ENCODE results near the gene SLC9C2. TPM values are rescaled to one million over a fixed set of nuclear protein-coding genes. Genes with fewer than 3 reads are reported as not detected.

The SLC9C2 gene
- total RNA-seq, 1 donor from 2014 or later = 1.2 TPM

- H3K4me1 Mint-ChIP-seq = peaks cover 9% of the 10 kb centered on the region
- no peak overlapping the region for H3K27ac Mint-ChIP-seq
- H3K36me3 Mint-ChIP-seq = no peaks in the 10 kb centered on the region
- H3K27me3 Mint-ChIP-seq (ENCODE audit: low read depth) = no peaks in the 10 kb centered on the region
- TF ChIP-seq CTCF (IDR thresholded peaks at IDR 0.05; ENCODE audit: unreplicated experiment) = no peak
- DNase-seq (ENCODE audit: low spot score in 2 of 2, unreplicated experiment in 2 of 2) = no peak
- peaks cover 3% of the 10 kb centered on the region for H3K9me3 Mint-ChIP-seq
- no peak overlapping the region for H3K4me3 Mint-ChIP-seq
Observed at GRCh38 chr1:173508541-173508940, 94.3 kb downstream of the SLC9C2 start.

- no peaks in the 10 kb centered on the region for H3K9me3 Mint-ChIP-seq
- no peak overlapping the region for H3K27ac Mint-ChIP-seq
- no peak for DNase-seq (ENCODE audit: low spot score in 2 of 2, unreplicated experiment in 2 of 2)
- H3K27me3 Mint-ChIP-seq (ENCODE audit: low read depth) = no peaks in the 10 kb centered on the region
- TF ChIP-seq CTCF (IDR thresholded peaks at IDR 0.05; ENCODE audit: unreplicated experiment) = no peak
- no peaks in the 10 kb centered on the region for H3K36me3 Mint-ChIP-seq
- H3K4me1 Mint-ChIP-seq = peaks cover 9% of the 10 kb centered on the region
- no peak overlapping the region for H3K4me3 Mint-ChIP-seq
Observed at GRCh38 chr1:173507847-173508209, 95.0 kb downstream of the SLC9C2 start.

GRCh38 chr1:173507205-173507846 lies 95.5 kb downstream of the SLC9C2 start:
- Mint-ChIP-seq H3K4me3 (no peak overlapping the region), H3K27ac (peak overlapping the region; percentile 41), H3K9me3 (no peaks in the 10 kb centered on the region), H3K4me1 (peaks cover 9% of the 10 kb centered on the region), H3K27me3 (ENCODE audit: low read depth) (no peaks in the 10 kb centered on the region), H3K36me3 (no peaks in the 10 kb centered on the region)
- DNase-seq (ENCODE audit: low spot score in 2 of 2, unreplicated experiment in 2 of 2) = no peak
- no peak for TF ChIP-seq CTCF (IDR thresholded peaks at IDR 0.05; ENCODE audit: unreplicated experiment)

GRCh38 chr1:173506437-173506836 lies 96.4 kb downstream of the SLC9C2 start:
- Mint-ChIP-seq H3K27me3 (ENCODE audit: low read depth) (no peaks in the 10 kb centered on the region), H3K4me1 (peaks cover 9% of the 10 kb centered on the region), H3K27ac (no peak overlapping the region), H3K4me3 (no peak overlapping the region), H3K9me3 (no peaks in the 10 kb centered on the region), H3K36me3 (no peaks in the 10 kb centered on the region)
- TF ChIP-seq CTCF (IDR thresholded peaks at IDR 0.05; ENCODE audit: unreplicated experiment) = no peak
- no peak for DNase-seq (ENCODE audit: low spot score in 2 of 2, unreplicated experiment in 2 of 2)

GRCh38 chr1:173505391-173505790 lies 97.5 kb downstream of the SLC9C2 start:
- Mint-ChIP-seq H3K36me3 (no peaks in the 10 kb centered on the region), H3K27ac (no peak overlapping the region), H3K9me3 (no peaks in the 10 kb centered on the region), H3K27me3 (ENCODE audit: low read depth) (no peaks in the 10 kb centered on the region), H3K4me3 (no peak overlapping the region), H3K4me1 (peaks cover 9% of the 10 kb centered on the region)
- no peak for TF ChIP-seq CTCF (IDR thresholded peaks at IDR 0.05; ENCODE audit: unreplicated experiment)
- DNase-seq (ENCODE audit: low spot score in 2 of 2, unreplicated experiment in 2 of 2) = no peak

- no peaks in the 10 kb centered on the region for H3K36me3 Mint-ChIP-seq
- TF ChIP-seq CTCF (IDR thresholded peaks at IDR 0.05; ENCODE audit: unreplicated experiment) = no peak
- no peak overlapping the region for H3K27ac Mint-ChIP-seq
- DNase-seq (ENCODE audit: low spot score in 2 of 2, unreplicated experiment in 2 of 2) = no peak
- no peaks in the 10 kb centered on the region for H3K27me3 Mint-ChIP-seq (ENCODE audit: low read depth)
- H3K4me1 Mint-ChIP-seq = peaks cover 9% of the 10 kb centered on the region
- peaks cover 3% of the 10 kb centered on the region for H3K9me3 Mint-ChIP-seq
- H3K4me3 Mint-ChIP-seq = no peak overlapping the region
Observed at GRCh38 chr1:173504268-173504667, 98.6 kb downstream of the SLC9C2 start.

Data from mesothelial cell of epicardium (in vitro differentiated cells).